PFSK-1 (cell line): Measurements from ENCODE around the gene ATP10A.

ENCODE experiments used
- POLR2AphosphoS5 ChIP-seq: IDR thresholded peaks from 2 replicates; pipeline ENCODE4 v1.6.1; 2012; ENCODE audit warnings: low read depth, mild to moderate bottlenecking, control low read depth, low read length, moderate library complexity
- REST ChIP-seq, 2 experiments: IDR thresholded peaks; 2 replicates each; pipeline versions ENCODE4 v1.6.1 to v1.8.0; 2011 to 2012; ENCODE audit warnings: low read depth in 2 of 2, low read length in 2 of 2, control low read depth in 1 of 2, inconsistent platforms in 1 of 2, mild to moderate bottlenecking in 1 of 2, moderate library complexity in 1 of 2; ENCODE audit not compliant: insufficient read depth in 1 of 2
- SIN3A ChIP-seq: IDR thresholded peaks from 2 replicates; pipeline ENCODE4 v1.6.1; 2012; ENCODE audit warnings: mild to moderate bottlenecking, low read length, moderate library complexity, borderline replicate concordance; ENCODE audit not compliant: insufficient read depth
- TAF1 ChIP-seq: IDR thresholded peaks from 2 replicates; pipeline ENCODE4 v1.6.1; 2012; ENCODE audit warnings: low read length, control low read depth, borderline replicate concordance; ENCODE audit not compliant: insufficient read depth

DNA sequence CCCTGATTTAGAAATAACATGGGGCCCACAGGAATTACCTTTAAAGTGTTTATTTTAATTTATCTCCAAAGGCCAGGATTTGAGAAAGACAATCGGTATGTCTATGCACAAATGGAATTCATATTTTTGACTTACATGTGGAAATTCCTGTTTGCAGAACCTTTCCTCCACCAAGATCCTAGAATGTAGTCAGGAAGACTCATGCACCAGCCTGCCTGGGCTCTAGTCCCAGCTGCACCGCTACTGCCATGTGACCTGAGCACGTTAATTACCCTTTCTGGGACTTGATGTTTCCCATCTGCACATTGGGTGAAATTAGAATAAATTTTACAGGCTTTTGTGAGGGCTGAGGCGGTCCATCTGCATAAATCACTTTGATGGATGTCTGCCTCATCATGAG is 194.2 kb downstream of the ATP10A start:
- TF ChIP-seq POLR2AphosphoS5 (no peak), TAF1 (no peak), REST (IDR thresholded peaks at IDR 0.05; ENCODE audit: insufficient read depth in 1 of 2, low read depth in 2 of 2, low read length in 2 of 2) (no peak), SIN3A (no peak)
